ENCODE measurements around the gene CFAP20DC. TPM values are rescaled to one million over a fixed set of nuclear protein-coding genes. Genes with fewer than 3 reads are reported as not detected.

The CFAP20DC gene
- total RNA-seq, 1 donor from 2014 or later = 4.7 TPM

- Mint-ChIP-seq H3K9me3 (no peaks in the 10 kb centered on the region), H3K36me3 (no peaks in the 10 kb centered on the region), H3K27me3 (peaks cover 4% of the 10 kb centered on the region), H3K27ac (no peak overlapping the region), H3K4me1 (ENCODE audit: unreplicated experiment) (peaks cover 3% of the 10 kb centered on the region), H3K4me3 (no peak overlapping the region)
- TF ChIP-seq CTCF (conservative IDR thresholded peaks at IDR 0.05) = no peak
- DNase-seq (ENCODE audit: extremely low spot score, unreplicated experiment) = no peak
Observed at GRCh38 chr3:58751882-58752567, 297.8 kb downstream of the CFAP20DC start.

- no peaks in the 10 kb centered on the region for H3K4me1 Mint-ChIP-seq (ENCODE audit: unreplicated experiment)
- no peak for TF ChIP-seq CTCF (conservative IDR thresholded peaks at IDR 0.05)
- no peak for DNase-seq (ENCODE audit: extremely low spot score, unreplicated experiment)
- no peaks in the 10 kb centered on the region for H3K9me3 Mint-ChIP-seq
- no peaks in the 10 kb centered on the region for H3K36me3 Mint-ChIP-seq
- H3K4me3 Mint-ChIP-seq = no peak overlapping the region
- H3K27ac Mint-ChIP-seq = no peak overlapping the region
- peaks cover 4% of the 10 kb centered on the region for H3K27me3 Mint-ChIP-seq
Observed at GRCh38 chr3:58751235-58751634, 298.6 kb downstream of the CFAP20DC start.

DNA sequence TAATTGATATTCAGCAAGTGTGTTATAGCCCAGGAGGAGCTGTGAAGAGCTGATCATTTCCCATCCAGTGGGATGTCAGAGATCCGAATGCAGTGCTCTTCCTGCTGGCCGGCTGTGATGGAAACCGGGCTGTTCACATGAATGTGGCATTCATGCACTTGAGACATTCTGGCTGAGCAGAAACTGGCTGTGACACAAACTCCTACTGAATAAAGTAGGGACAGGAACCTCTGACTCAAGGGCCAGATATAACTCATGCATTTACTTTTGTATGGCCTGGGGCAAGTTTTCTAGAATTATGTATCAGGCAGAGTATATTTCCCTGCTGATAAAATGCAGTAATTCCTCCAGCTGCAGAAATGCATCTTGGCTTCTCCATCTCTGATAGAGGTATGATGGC is 299.9 kb downstream of the CFAP20DC start:
- no peak for DNase-seq (ENCODE audit: extremely low spot score, unreplicated experiment)
- Mint-ChIP-seq H3K27me3 (peaks cover 4% of the 10 kb centered on the region), H3K36me3 (no peaks in the 10 kb centered on the region), H3K27ac (no peak overlapping the region), H3K4me1 (ENCODE audit: unreplicated experiment) (no peaks in the 10 kb centered on the region), H3K9me3 (no peaks in the 10 kb centered on the region), H3K4me3 (no peak overlapping the region)
- no peak for TF ChIP-seq CTCF (conservative IDR thresholded peaks at IDR 0.05)

DNA sequence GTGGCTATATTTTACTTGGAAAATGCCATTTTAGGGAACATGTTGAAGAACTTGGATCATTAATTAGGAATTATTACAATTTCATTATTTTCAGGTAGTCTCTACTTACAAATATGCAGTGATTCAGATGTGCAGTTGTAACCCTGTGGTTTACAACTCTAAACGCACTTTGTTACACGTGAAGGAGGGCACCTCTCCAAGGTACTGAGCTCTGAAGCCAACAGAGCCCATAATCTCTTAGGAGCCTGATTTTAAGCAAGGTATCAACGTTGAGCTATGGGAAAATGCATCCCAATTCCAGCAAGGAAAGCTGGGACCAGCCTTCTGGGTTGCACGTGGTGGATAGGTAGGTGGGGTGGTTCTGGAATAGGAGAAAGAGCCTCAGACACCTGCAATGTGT is 301.8 kb downstream of the CFAP20DC start:
- Mint-ChIP-seq H3K27me3 (peaks cover 3% of the 10 kb centered on the region), H3K4me3 (no peak overlapping the region), H3K4me1 (ENCODE audit: unreplicated experiment) (no peaks in the 10 kb centered on the region), H3K27ac (no peak overlapping the region), H3K9me3 (no peaks in the 10 kb centered on the region), H3K36me3 (no peaks in the 10 kb centered on the region)
- DNase-seq (ENCODE audit: extremely low spot score, unreplicated experiment) = no peak
- TF ChIP-seq CTCF (conservative IDR thresholded peaks at IDR 0.05) = no peak

- H3K4me3 Mint-ChIP-seq = no peak overlapping the region
- DNase-seq (ENCODE audit: extremely low spot score, unreplicated experiment) = no peak
- H3K27ac Mint-ChIP-seq = no peak overlapping the region
- no peaks in the 10 kb centered on the region for H3K4me1 Mint-ChIP-seq (ENCODE audit: unreplicated experiment)
- TF ChIP-seq CTCF (conservative IDR thresholded peaks at IDR 0.05) = no peak
- H3K9me3 Mint-ChIP-seq = no peaks in the 10 kb centered on the region
- no peaks in the 10 kb centered on the region for H3K36me3 Mint-ChIP-seq
- no peaks in the 10 kb centered on the region for H3K27me3 Mint-ChIP-seq
Observed at GRCh38 chr3:58746758-58747157, 303.1 kb downstream of the CFAP20DC start.
